OCI-LY7 (cell line): ENCODE results near the gene MAPKAPK3.

Experiments
- CTCF ChIP-seq: fragments of 200-600 bp; sonication (generic); conservative IDR thresholded peaks from 2 replicates; pipeline ENCODE4 v1.5.1; 2014; ENCODE audit warnings: mild to moderate bottlenecking, antibody characterized with exemption, low read length, moderate library complexity, mixed read lengths
- EZH2phosphoT487 ChIP-seq: fragments of 200-600 bp; sonication (generic); IDR thresholded peaks from 2 replicates; pipeline ENCODE4 v1.6.1; 2018; ENCODE audit warnings: low read depth, borderline replicate concordance, mild to moderate bottlenecking, mixed run types, antibody characterized with exemption, low read length, moderate library complexity, mixed read lengths

- TF ChIP-seq CTCF (no peak), EZH2phosphoT487 (no peak)
Observed at GRCh38 chr3:50571486-50571885, 45.5 kb upstream of the MAPKAPK3 start.
